KBM-7 (cell line): ENCODE results near the gene CFAP58.

Source experiments
- DNase-seq: peaks from one replicate; pipeline ENCODE4 v3.0.0-alpha.2; 2015
- in situ Hi-C: fragments of 300-500 bp; cut with MboI; formaldehyde crosslinking; loops from 2 replicates; pipeline ENCODE4 v1.14.3; 2020; ENCODE audit warnings: low sequenced_read_pairs, low pct_unique_long_range_greater_than_20kb, mixed read lengths

The CFAP58 gene

DNA sequence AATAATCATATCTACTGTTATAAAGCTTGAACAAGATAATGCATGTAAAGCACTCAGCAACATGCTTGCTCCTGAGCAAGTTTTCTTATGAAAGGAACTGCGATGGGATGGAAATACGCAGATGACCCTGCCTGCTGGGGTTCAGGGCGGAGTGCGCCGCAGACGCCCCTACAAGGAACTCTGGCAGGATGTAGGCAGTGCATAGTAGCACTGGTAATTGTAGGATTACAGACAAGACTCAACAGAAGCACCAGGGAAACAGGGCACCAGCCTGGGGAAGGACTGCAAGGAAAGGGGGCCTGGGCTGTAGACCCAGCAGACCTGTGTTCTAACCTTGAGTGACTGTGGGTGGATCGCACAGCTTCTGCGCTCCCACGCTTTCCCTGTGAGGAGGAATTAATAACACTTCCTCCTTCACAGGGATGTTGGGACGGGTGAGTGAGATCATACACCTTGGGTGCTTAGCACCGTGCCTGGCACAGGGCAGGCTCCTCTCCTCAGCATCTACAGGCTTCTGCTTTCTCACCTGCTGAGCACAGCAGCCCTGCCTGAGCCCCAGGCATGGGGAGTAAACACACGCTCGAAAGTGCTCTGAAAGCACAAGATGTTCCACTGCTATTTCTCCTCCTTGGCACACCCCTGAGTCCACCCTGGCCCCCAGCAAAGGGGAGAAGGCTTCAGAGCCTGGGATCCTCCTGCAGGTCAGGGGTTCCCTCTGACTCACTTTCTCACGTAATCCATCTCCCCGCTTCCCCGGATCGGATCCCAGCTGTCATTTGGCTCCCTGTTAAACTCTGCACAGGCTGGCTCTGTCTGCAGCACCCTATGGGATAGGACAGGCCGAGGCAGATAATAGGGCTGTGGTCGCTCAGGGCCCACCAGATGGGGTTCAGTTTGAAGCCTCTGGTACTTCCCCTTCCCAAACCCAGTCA is 34.6 kb upstream of the CFAP58 start:
- DNase-seq: no peak
- in situ Hi-C loops: no loop called here

DNA sequence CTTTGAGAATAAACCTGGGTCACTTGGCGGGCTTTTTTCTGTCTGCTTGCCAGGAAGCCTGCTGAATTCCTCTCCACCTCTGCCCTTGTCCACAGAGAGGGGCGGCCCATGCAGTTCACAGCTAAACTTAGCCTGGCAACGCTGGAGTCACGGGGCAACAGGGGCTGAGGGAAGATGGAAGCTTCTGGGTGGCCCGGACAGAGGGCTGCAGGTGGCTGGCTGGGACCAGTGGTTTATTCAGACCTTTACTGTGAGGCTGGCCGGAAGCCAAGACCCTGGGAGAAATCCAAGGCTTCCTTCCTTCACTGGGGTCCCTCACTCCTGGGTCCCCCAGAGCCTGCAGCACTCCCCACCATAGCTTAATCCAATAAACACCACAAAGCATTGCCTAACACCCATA is 32.4 kb upstream of the CFAP58 start:
- in situ Hi-C loops: no loop called here
- no peak for DNase-seq

GRCh38 chr10:104321725-104322415 is 31.8 kb upstream of the CFAP58 start:
- in situ Hi-C loops: no loop called here
- DNase-seq: no peak

- no peak for DNase-seq
- in situ Hi-C loops: no loop called here
Measured at GRCh38 chr10:104322416-104322782, 31.2 kb upstream of the CFAP58 start.

DNA sequence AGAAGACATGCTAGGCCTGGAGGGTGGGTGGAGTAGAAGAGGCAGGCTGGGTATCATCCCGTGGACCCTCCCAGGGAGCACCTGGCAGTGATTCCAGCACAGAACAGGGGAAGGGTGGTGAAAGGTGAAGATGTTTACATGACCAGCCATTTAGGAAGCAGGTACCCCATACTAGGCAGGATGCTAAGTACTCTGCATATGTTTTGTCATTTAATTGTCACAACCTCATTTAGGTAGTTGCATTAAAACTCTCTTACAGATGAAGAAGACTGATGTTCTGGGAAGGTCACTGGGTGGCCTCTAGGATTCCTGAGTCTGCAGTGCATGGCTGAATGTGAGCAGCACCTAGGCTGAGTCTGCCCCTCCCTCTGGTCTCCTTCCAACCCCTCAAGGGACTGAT is 30.5 kb upstream of the CFAP58 start:
- DNase-seq: no peak
- in situ Hi-C loops: no loop called here

DNA sequence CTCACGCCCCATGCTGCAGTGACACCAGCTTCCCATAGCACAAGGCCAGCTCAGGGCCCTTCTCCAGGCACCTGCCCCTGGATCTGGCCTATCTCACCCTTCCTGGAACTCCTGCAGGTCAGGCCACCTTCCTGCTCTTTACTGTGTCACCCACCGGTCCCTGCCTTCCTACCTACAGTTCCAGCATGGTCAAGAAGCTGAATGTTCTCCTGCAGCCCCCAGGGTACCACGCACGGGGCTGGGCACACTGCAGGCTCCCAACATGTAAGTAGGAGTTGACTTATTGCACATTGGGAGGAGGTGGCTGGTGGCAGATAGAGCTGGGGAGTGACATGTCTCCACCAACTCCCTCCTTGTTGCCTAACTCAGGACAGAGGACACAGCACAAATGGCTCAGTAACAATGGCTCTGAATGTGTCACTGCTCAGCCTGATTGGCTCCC is 29.9 kb upstream of the CFAP58 start:
- DNase-seq: no peak
- in situ Hi-C loops: no loop called here

DNA sequence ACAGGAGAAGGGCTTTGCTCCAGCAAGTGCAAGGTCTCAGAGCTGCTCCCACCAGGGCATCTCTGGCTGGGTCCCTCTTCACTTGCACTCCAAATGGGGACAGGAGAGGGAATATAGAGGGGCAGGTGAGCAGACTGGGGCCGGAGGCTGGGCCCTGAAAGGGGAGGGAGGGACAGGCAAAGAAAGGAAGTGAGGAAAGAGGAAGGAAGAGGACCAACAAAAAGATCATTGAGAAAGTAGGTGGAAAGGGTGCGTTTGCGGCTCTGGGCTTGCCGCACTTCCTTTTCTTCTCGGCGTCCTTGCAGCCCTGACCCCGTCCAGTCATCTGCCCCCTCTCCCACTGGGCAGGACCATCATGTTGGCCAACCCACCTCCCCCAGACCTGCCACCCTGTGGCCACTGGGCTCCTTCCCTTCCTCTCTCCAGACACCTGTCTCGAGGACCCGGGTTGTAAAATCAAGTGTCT is 29.4 kb upstream of the CFAP58 start:
- in situ Hi-C loops: no loop called here
- peak; percentile 77 for DNase-seq

GRCh38 chr10:104324931-104325330 is 28.7 kb upstream of the CFAP58 start:
- in situ Hi-C loops: no loop called here
- DNase-seq: no peak

GRCh38 chr10:104325436-104326435 is 27.9 kb upstream of the CFAP58 start:
- peak; percentile 20 for DNase-seq
- in situ Hi-C loops: no loop called here

GRCh38 chr10:104326991-104327610 is 26.5 kb upstream of the CFAP58 start:
- DNase-seq: no peak
- in situ Hi-C loops: no loop called here

- in situ Hi-C loops: no loop called here
Measured at GRCh38 chr10:104327745-104328645, 25.6 kb upstream of the CFAP58 start.

DNA sequence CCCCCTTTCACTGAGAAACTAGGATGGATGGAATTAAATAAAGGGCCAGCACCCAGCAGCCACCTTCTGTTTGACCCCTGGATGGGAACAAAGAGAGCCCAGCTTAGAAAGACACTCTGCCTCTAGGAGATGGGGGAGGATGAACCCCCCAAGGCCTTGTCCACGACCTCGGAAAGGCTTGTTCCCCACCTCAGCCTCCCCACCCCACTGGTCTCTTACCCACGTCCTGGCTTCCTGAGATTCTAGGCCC is 25.1 kb upstream of the CFAP58 start:
- no peak for DNase-seq
- in situ Hi-C loops: no loop called here

More at GRCh38 chr10:104327745-104328645, 25.6 kb upstream of the CFAP58 start:
- DNase-seq: peak; percentile 63

DNA sequence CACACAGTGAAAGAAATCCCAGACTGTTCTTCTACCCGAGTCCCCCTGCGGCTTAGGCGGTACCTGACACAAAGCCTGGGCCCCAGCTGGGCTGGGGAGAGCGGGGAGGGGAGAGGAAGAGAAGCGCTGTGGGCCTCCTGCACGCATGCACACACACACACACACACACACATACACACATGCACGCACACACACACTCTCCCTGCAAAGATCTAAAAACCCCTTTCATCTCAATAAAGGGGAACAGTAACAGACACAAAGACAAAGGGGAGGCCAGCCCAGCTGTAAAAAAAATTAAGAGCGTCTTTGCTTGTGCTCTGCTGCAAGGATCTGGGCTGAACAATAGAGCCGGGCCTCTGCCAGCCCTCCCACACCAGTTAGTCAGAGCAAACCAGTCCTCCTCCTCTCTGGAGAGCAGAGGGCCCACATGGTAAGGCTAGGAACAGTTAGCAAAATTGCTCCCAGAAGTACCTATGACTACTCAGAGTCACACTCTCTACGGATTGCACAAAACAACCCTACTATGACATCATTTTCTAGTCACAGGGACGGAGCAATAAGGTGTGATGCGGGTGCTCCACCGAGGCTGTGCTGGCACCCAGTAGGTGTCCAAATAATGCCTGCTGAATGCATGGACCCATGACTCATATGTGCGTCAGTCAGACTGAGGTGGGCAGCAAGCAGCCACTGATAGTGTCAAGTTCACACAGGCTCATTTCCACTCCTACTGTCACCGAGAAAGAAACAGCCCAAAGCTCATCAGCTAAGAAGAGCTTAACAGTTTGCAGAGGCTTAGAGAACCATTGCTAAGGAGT is 24.5 kb upstream of the CFAP58 start:
- DNase-seq: peak; percentile 67
- in situ Hi-C loops: no loop called here

DNA sequence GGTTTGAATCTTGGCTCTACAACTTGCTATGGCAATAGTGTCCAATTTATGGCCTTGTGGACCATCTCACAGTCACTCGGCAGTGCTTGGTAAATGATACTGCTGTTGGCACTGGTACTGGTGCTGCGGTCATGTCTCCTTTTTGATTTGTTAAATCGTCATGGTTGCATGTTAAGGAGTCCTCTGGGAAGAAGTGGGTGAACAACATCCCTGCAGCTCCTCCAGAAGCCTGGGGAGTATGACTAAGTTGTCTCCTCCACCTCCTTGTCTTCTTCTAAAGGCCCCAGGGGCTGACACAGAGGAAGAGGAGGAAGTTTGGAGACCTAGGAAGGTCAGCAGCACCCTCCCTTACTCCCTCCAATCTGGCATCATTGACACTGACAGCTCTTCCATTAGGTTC is 23.9 kb upstream of the CFAP58 start:
- in situ Hi-C loops: no loop called here
- no peak for DNase-seq

DNA sequence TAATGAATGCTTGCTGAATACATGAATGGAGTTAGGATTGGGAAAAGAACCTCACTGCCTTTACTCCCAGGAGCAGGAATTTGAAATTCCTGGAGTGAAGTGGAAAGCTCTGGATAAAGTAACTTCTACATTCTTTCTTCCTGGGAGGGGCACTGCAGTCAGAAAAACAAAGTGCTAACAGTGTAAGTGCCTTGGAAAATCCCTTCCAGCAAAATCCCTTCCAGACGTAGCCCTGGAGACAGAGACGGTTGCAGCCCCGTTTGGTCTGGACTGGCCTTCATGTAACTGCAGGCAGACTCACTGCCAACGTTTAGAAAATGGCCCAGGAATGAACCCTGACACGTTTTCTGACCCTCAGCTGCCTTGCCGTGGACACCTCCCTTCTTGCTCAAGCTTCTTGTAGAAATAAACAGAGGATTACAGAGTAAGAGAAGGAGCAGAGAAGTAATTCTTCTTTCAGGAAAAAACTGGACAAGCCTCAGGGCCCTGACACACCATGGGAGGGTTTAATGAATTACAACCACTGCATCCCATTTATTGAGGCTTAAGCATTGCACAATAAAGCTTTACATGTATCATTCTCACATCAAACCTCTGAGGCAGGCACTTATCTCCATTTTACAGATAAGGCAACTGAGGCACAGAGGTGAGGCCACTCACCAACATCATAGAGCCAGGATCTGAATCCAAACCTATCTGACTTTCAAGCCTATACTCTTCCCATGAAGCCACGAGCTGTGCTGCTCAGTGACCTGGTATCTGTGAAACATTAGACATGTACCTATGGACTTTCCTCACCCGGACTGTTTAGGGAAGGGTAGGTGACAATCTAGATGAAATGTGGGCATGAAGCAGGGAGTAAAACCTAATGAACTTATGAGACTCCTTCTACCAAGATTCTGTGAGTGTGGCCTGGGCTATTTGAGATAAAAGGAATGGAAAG is 23.2 kb upstream of the CFAP58 start:
- DNase-seq: no peak
- in situ Hi-C loops: no loop called here

GRCh38 chr10:104331208-104331838 is 22.3 kb upstream of the CFAP58 start:
- in situ Hi-C loops: no loop called here
- no peak for DNase-seq
